Erythroblast (primary cell): ENCODE measurements around the gene POLA2.

Experiments used
- DNase-seq, 2 experiments: peaks; one replicate each; lab custom pipeline; 2025; lab: John Stamatoyannopoulos, UW
- GATA1 ChIP-seq: IDR thresholded peaks from 2 replicates; pipeline ENCODE4 v1.6.1; 2011; ENCODE audit warnings: low read depth, mild to moderate bottlenecking, control low read depth, low read length, moderate library complexity
- POLR2A ChIP-seq: IDR thresholded peaks from 2 replicates; pipeline ENCODE4 v1.6.1; 2011; ENCODE audit warnings: mild to moderate bottlenecking, low read length

The POLA2 gene

GRCh38 chr11:65280646-65281045 lies 18.9 kb downstream of the POLA2 start:
- no peak for DNase-seq
- TF ChIP-seq POLR2A (no peak), GATA1 (no peak)

- TF ChIP-seq GATA1: no peak
- no peak for TF ChIP-seq POLR2A
- DNase-seq: no peak
These were observed 24.9 kb downstream of the POLA2 start for GRCh38 chr11:65286686-65287085.

- no peak for DNase-seq
- TF ChIP-seq GATA1: no peak
- no peak for TF ChIP-seq POLR2A
These were observed 25.8 kb downstream of the POLA2 start for GRCh38 chr11:65287601-65288000.

DNA sequence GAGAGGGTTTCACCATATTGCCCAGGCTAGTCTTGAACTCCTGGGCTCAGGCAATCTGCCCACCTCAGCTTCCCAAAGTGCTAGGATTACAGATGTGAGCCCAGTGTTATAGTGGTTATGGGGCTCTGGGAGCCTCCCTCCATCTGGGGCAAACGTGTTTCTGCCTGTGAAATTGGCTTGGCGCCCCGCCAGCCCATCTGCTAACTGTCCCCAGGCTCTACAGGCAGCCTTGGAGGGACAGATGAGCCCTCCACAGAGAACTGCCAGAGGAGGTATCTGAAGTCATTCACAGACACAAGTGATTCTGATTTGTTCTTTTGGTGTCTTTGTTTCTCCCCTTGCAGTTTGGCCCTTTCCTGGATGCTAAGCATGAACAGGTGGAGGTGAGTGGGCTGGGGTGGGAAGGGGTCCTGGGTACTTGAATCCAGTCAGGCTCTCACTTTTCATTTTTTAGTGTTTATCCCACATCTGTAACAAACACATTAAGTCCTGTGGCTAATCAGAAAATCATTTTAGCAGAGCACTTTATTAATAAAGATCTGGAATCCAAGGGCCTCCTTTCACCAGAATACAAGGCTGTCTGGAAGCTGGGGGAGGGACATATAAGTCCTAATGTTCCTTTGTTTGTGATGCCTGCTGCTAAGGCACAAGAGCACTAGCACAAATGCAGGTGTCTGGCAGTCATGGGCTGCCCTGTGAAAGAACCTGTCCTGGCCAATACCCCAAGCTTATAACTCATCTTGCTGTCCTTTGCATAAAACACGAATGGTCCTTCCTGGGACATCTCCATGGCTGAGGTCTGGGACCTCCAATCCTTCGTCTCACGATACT lies 27.2 kb downstream of the POLA2 start:
- peak in 1 of 2 experiments; percentile 24 for DNase-seq
- TF ChIP-seq GATA1 (no peak), POLR2A (no peak)

DNA sequence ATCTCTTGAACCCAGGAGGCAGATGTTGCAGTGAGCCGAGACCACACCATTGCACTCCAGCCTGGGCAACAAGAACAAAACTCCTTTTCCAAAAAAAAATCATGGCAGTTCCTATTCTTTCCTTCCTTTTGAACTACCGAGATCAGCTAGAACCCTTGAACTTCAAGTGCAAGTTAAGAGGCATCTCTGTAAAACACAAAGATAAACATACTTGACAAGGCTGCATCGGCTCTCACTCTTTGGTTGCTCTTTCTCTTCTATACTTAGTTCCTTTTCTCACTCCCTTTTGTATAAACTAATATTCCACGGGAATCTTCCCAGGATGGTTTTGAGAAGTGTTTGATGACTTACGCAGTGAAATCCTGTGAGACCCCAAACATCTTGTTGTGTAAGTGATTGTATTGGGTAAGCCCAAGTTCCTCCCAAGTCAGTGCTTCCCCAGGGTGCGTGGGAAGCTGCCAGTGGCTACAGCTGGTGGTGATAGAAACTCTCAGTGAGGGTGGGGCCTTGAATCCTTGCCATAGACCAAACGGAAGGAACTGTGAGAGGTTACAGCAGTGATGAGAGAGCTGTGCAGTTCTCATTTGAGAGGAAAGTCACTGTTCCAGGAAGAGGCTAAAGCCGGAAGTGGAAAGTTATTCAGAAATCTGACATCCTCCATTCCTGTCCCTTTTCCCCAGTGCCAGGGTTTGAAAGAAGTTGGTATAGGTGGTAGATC lies 28.8 kb downstream of the POLA2 start:
- no peak for TF ChIP-seq POLR2A
- no peak for TF ChIP-seq GATA1
- peak in 1 of 2 experiments; percentile 39 for DNase-seq

- no peak for DNase-seq
- TF ChIP-seq POLR2A: no peak
- no peak for TF ChIP-seq GATA1
These were observed 29.9 kb downstream of the POLA2 start for GRCh38 chr11:65291613-65292012.

DNA sequence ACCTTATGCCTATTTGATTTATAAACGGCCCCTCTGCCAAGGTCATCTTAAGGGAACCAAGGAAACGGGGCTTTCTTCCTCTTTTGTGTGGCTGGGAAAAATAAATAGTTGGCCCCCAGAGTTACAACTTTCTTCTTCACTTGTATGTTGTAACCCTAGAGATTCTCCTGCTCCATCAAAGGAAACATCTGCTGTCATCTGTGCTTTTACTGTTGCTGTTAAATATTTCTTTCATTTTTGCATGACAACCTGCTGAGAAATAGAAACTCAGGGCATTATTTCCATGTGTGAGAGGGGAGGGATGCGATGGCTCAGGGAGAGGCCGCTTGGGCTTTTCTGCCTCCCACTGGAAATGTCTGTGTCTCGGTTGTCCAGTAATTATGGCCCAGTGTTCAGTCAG lies 31.1 kb downstream of the POLA2 start:
- no peak for TF ChIP-seq POLR2A
- TF ChIP-seq GATA1: no peak
- DNase-seq: no peak

- TF ChIP-seq GATA1 (no peak), POLR2A (no peak)
- DNase-seq: no peak
These were observed 32.2 kb downstream of the POLA2 start for GRCh38 chr11:65293909-65294381.

GRCh38 chr11:65295001-65295400 lies 33.2 kb downstream of the POLA2 start:
- DNase-seq: no peak
- TF ChIP-seq GATA1 (no peak), POLR2A (no peak)

- no peak for DNase-seq
- TF ChIP-seq GATA1: no peak
- TF ChIP-seq POLR2A: no peak
These were observed 34.0 kb downstream of the POLA2 start for GRCh38 chr11:65295571-65296341.

- TF ChIP-seq POLR2A: no peak
- TF ChIP-seq GATA1: no peak
These were observed 35.4 kb downstream of the POLA2 start for GRCh38 chr11:65297026-65297672.

DNA sequence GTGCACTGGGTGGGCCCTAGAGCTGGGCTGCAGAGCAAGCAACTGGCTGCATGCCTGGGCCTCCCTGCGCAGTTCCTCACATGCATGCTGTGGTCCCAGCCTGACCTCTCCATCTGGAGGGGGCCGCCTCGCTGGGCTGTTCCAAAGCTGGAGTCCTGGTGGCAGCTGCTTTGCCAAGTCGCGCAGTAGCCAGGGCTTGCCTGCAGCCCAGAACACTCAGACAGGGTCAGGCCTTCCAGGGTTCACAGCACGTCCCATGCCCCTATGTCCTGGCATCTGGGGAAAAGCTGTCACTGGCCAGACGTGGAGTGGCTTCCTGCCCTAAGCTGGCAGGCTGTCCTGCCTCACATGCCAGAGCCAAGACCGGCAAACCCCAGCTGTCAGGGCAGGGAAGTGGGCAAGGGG lies 36.4 kb downstream of the POLA2 start:
- TF ChIP-seq POLR2A (no peak), GATA1 (no peak)
- DNase-seq: no peak

More at GRCh38 chr11:65297026-65297672, 35.4 kb downstream of the POLA2 start:
- no peak for DNase-seq

DNA sequence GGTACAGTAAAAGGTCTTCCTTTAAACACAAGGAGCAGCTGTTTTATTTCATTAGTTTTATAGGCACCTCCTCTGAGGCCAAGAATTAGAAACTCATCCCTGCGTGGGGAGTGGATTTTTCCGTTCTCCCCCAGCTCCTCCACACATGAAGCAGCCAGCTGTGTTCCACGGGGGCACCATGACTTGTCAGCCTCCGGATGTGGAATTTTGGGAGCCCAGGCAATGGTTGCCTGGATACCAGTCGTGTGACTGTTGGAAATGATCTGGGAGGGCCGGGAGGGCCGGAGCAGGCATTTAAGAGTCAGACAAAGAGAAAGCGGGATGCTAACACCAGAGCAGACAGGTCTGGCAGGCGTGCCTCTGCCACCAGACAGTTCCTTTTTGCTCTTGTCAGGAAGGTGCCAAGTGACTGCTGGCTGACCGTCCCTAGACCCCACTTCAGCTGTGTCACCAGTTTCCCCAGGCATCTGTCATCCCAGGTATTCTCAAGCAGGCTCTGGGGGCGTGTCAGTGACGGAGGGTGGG lies 37.0 kb downstream of the POLA2 start:
- no peak for DNase-seq

More for the DNA sequence above, 37.0 kb downstream of the POLA2 start:
- no peak for TF ChIP-seq POLR2A
- no peak for TF ChIP-seq GATA1
